HFF-Myc (cell line): ENCODE results near the gene FBN2.
"Not testable (repeated sequence)": the region's sequence is repeated elsewhere in the genome, so short reads cannot be mapped to it uniquely, and the experiment has no call there.

Source experiments
- DNase-seq: peaks from one replicate; pipeline ENCODE4 v3.0.0-alpha.2; 2011; ENCODE audit warnings: low read depth; ENCODE audit errors: extremely low read depth
- H3K4me3 ChIP-seq: replicated peaks from 2 replicates; pipeline ENCODE4 v1.5.1; 2011; ENCODE audit warnings: low read depth, mild to moderate bottlenecking, control low read depth, low read length
- CTCF ChIP-seq: IDR thresholded peaks from 2 replicates; pipeline ENCODE4 v1.5.1; 2012; ENCODE audit warnings: mild to moderate bottlenecking, low read depth, low read length, control low read depth; ENCODE audit errors: missing control alignments

The FBN2 gene

GRCh38 chr5:128335339-128335738 lies 202.7 kb downstream of the FBN2 start:
- no peak for DNase-seq
- no peak for TF ChIP-seq CTCF
- no peak overlapping the region for H3K4me3 ChIP-seq

GRCh38 chr5:128334010-128334716 lies 203.9 kb downstream of the FBN2 start:
- no peak overlapping the region for H3K4me3 ChIP-seq
- TF ChIP-seq CTCF, result no peak
- DNase-seq, result no peak

GRCh38 chr5:128331261-128331660 lies 206.8 kb downstream of the FBN2 start:
- TF ChIP-seq CTCF, result no peak
- DNase-seq, result no peak
- no peak overlapping the region for H3K4me3 ChIP-seq

- no peak overlapping the region for H3K4me3 ChIP-seq
- no peak for DNase-seq
- TF ChIP-seq CTCF, result no peak
Observed at GRCh38 chr5:128329386-128329939, 208.6 kb downstream of the FBN2 start.

GRCh38 chr5:128328446-128328845 lies 209.6 kb downstream of the FBN2 start:
- H3K4me3 ChIP-seq, result no peak overlapping the region
- TF ChIP-seq CTCF, result no peak
- DNase-seq, result no peak

- no peak overlapping the region for H3K4me3 ChIP-seq
- DNase-seq, result no peak
- TF ChIP-seq CTCF, result no peak
Observed at GRCh38 chr5:128328007-128328406, 210.0 kb downstream of the FBN2 start.

- not testable (repeated sequence) for H3K4me3 ChIP-seq, DNase-seq
Observed at GRCh38 chr5:128321418-128321817, 216.6 kb downstream of the FBN2 start.
